Adrenal gland (tissue), 12 donors: ENCODE data around the gene PRKG1. TPM values are rescaled to one million over a fixed set of nuclear protein-coding genes. Genes with fewer than 3 reads are reported as not detected.

Experiments used
- DNase-seq, 7 donors: peaks; one replicate each; pipeline ENCODE4 v3.0.0-alpha.2; 2019 to 2020
- H3K27ac ChIP-seq, 5 donors: fragments of 200-600 bp; sonication (generic) in 4 of 5; 1 replicate in 3 of 5; 2 replicates in 2 of 5; pipeline versions ENCODE4 v1.5.1 to v1.8.0; 2016 to 2020; ENCODE audit warnings: mild to moderate bottlenecking in 1 of 5
- H3K27me3 ChIP-seq: fragments of 200-600 bp; 2 replicates; pipeline ENCODE4 v1.8.0; 2021
- H3K36me3 ChIP-seq, 2 donors: fragments of 200-600 bp; replicated peaks in 1 of 2; 1 replicate in 1 of 2; 2 replicates in 1 of 2; pipeline versions ENCODE4 v1.5.1 to v1.8.0; 2018 to 2022
- H3K4me1 ChIP-seq, 2 donors: fragments of 200-600 bp; replicated peaks in 1 of 2; 1 replicate in 1 of 2; 2 replicates in 1 of 2; pipeline versions ENCODE4 v1.5.1 to v1.8.0; 2018 to 2021
- H3K4me3 ChIP-seq, 4 donors: fragments of 200-600 bp; sonication (generic) in 3 of 4; one replicate each; pipeline ENCODE4 v1.5.1; 2016 to 2018
- H3K9me3 ChIP-seq, 3 donors: fragments of 200-600 bp; sonication (generic) in 1 of 3; replicated peaks in 1 of 3; 1 replicate in 2 of 3; 2 replicates in 1 of 3; pipeline versions ENCODE4 v1.5.1 to v1.8.0; 2016 to 2021
- POLR2A ChIP-seq, 2 donors: fragments of 450-650 bp; IDR thresholded peaks; one replicate each; pipeline ENCODE4 v1.6.1; 2017; ENCODE audit warnings: antibody characterized with exemption in 2 of 2, mild to moderate bottlenecking in 2 of 2, moderate library complexity in 1 of 2
- WGBS, 4 donors: extraction: QIAGEN DNeasy Blood & Tissue Kit in 2 of 4; methylation state at CpG; one replicate each; pipeline versions ENCODE4 v1.1.5 to v1.1.7; 2013 to 2017; 5-methylcytosine and 5-hydroxymethylcytosine counted together
- intact Hi-C, 2 donors: fragments of 100-400 bp; cut with DNase I; formaldehyde crosslinking; loops; one replicate each; pipeline versions ENCODE4 v1.14.1 to v1.15.0; 2022 to 2023
- polyA plus RNA-seq, 3 donors: library from polyadenylated mRNA; stranded (reverse); fragments of 200-250 nt in 2 of 3; fragments of 350-450 nt in 1 of 3; fragmentation: Illumina TruSeq in 1 of 3; extraction: RNeasy Lipid Tissue Mini Kit (QIAGEN cat#74804) in 1 of 3; gene quantifications; one replicate each; pipeline ENCODE4 v1.2.3, GENCODE V29; 2013 to 2014
- total RNA-seq, 9 donors: library from RNA; depleted of rRNA in 4 of 9; stranded (reverse); fragments of >200 nt in 4 of 9; fragments of 120-200 nt in 1 of 9; fragmentation: NEBNext Ultra II Directional in 1 of 9; extraction: Animal tissue kit (Norgen Biotek cat#: 25700) in 1 of 9; gene quantifications; one replicate each; pipeline versions ENCODE4 v1.1.0 to v1.2.4, GENCODE V29; 2013 to 2023
- TF ChIP-seq, protein P1 (sequence below), 6 experiments: fragments of 450-650 bp in 4 of 6; fragments of 200-600 bp in 2 of 6; sonication (generic) in 1 of 6; IDR thresholded peaks; 1 replicate in 5 of 6; 2 replicates in 1 of 6; pipeline versions ENCODE4 v1.5.1 to v1.8.0; 2016 to 2021; ENCODE audit warnings: antibody characterized with exemption in 6 of 6, mild to moderate bottlenecking in 2 of 6, moderate library complexity in 1 of 6
- donor health status: healthy with polysubstance abuse.
- donor health status: Bipolar disorder and iron deficiency.
- donor health status: DM: yes; HTN: yes; CAD: no.
- donor health status: DM: no; HTN: no; CAD: no.
- donor health status: DM: no; HTN: no; CAD: no.
- donor health status: DM: yes; HTN: yes; CAD: no.

The PRKG1 gene
- total and polyA plus RNA-seq, 12 donors, result 6.9 to 104 (median 29.7) TPM

DNA sequence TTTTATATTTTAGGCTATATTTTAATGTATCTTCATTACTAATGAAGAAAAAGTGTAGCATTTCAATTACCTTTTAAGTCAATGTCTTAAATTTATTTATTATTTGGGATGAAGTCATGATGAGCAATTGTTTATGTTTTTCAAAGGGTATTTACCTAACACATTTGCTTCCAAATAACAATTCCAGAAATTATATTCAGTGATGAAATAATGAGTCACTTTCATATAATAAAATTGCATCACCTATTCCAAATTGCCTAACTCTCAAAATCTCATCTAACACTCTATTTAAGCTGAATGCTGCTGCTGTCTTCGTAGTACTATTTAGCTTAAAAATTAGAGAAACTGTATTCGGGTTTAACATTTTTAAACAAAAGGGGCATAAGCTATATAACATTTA, 97.7 kb downstream of the PRKG1 start:
- no peak for DNase-seq
- Histone ChIP-seq H3K4me3 (no peak overlapping the region), H3K4me1 (no peaks in the 10 kb centered on the region), H3K27ac (peak overlapping the region in 1 of 5 donors; percentile 10), H3K9me3 (no peaks in the 10 kb centered on the region), H3K36me3 (no peaks in the 10 kb centered on the region), H3K27me3 (no peaks in the 10 kb centered on the region)
- TF ChIP-seq, protein P1, sequence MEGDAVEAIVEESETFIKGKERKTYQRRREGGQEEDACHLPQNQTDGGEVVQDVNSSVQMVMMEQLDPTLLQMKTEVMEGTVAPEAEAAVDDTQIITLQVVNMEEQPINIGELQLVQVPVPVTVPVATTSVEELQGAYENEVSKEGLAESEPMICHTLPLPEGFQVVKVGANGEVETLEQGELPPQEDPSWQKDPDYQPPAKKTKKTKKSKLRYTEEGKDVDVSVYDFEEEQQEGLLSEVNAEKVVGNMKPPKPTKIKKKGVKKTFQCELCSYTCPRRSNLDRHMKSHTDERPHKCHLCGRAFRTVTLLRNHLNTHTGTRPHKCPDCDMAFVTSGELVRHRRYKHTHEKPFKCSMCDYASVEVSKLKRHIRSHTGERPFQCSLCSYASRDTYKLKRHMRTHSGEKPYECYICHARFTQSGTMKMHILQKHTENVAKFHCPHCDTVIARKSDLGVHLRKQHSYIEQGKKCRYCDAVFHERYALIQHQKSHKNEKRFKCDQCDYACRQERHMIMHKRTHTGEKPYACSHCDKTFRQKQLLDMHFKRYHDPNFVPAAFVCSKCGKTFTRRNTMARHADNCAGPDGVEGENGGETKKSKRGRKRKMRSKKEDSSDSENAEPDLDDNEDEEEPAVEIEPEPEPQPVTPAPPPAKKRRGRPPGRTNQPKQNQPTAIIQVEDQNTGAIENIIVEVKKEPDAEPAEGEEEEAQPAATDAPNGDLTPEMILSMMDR (IDR thresholded peaks at IDR 0.05), result no peak
- no peak for TF ChIP-seq POLR2A (IDR thresholded peaks at IDR 0.05)
- 89 to 93% (median 90%) methylated on average over 2 of the region's 2 CpGs for WGBS, 4 donors
- intact Hi-C loops, result no loop called here

- DNase-seq, result no peak
- intact Hi-C loops, result no loop called here
- no peak overlapping the region for H3K27ac ChIP-seq
- no peak overlapping the region for H3K4me3 ChIP-seq
- H3K4me1 ChIP-seq, result no peaks in the 10 kb centered on the region
- H3K27me3 ChIP-seq, result no peaks in the 10 kb centered on the region
- no peaks in the 10 kb centered on the region for H3K36me3 ChIP-seq
- no peak for TF ChIP-seq POLR2A (IDR thresholded peaks at IDR 0.05)
- TF ChIP-seq, protein P1 (IDR thresholded peaks at IDR 0.05), result no peak
- no peaks in the 10 kb centered on the region for H3K9me3 ChIP-seq
These were observed 102.8 kb downstream of the PRKG1 start for GRCh38 chr10:51176976-51177695.

- Histone ChIP-seq H3K36me3 (no peaks in the 10 kb centered on the region), H3K4me3 (no peak overlapping the region), H3K4me1 (no peaks in the 10 kb centered on the region), H3K27me3 (no peaks in the 10 kb centered on the region), H3K27ac (no peak overlapping the region), H3K9me3 (no peaks in the 10 kb centered on the region)
- no peak for DNase-seq
- TF ChIP-seq, protein P1 (IDR thresholded peaks at IDR 0.05), result no peak
- no peak for TF ChIP-seq POLR2A (IDR thresholded peaks at IDR 0.05)
- intact Hi-C loops, result no loop called here
These were observed 104.3 kb downstream of the PRKG1 start for GRCh38 chr10:51178634-51179033.

DNA sequence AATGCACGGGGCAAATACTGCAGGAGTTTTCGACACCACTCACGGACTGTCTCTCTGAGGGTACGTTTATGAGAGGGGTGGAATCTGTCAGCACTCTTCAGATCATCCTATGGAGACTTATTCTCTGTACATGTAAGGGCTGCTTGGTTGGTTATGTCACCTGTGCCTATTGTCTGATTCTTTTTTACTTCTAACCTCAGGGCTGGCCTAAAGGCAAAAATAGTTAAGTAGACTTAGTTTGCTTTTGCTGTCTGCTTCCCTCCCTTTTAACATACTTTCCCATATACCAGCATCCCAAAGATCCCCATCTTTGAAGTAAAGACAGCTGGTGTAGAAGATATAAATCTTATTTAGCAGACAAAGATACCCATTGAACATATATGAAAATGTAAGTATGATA, 105.9 kb downstream of the PRKG1 start:
- H3K36me3 ChIP-seq, result no peaks in the 10 kb centered on the region
- H3K27me3 ChIP-seq, result no peaks in the 10 kb centered on the region
- H3K4me1 ChIP-seq, result no peaks in the 10 kb centered on the region
- no peak overlapping the region for H3K4me3 ChIP-seq
- DNase-seq, result no peak
- 84 to 94% (median 93%) methylated on average over 4 of the region's 4 CpGs for WGBS, 4 donors
- H3K27ac ChIP-seq, result no peak overlapping the region
- H3K9me3 ChIP-seq, result peaks cover 0 to 6% (median 0%) of the 10 kb centered on the region in 3 donors
- intact Hi-C loops, result no loop called here
- TF ChIP-seq, protein P1 (IDR thresholded peaks at IDR 0.05), result no peak
